GM18505 (cell line): ENCODE data around the gene GABBR2.

Source experiments
- ATAC-seq: cut with Tn5 transposase; IDR thresholded peaks from one replicate; pipeline ENCODE4 v1.9.1; 2021; ENCODE audit not compliant: unreplicated experiment
- POLR2A ChIP-seq: IDR thresholded peaks from 4 replicates; pipeline ENCODE4 v1.6.1; 2011; ENCODE audit warnings: borderline replicate concordance; ENCODE audit not compliant: insufficient read depth, insufficient read length; ENCODE audit errors: extremely low read depth

The GABBR2 gene

DNA sequence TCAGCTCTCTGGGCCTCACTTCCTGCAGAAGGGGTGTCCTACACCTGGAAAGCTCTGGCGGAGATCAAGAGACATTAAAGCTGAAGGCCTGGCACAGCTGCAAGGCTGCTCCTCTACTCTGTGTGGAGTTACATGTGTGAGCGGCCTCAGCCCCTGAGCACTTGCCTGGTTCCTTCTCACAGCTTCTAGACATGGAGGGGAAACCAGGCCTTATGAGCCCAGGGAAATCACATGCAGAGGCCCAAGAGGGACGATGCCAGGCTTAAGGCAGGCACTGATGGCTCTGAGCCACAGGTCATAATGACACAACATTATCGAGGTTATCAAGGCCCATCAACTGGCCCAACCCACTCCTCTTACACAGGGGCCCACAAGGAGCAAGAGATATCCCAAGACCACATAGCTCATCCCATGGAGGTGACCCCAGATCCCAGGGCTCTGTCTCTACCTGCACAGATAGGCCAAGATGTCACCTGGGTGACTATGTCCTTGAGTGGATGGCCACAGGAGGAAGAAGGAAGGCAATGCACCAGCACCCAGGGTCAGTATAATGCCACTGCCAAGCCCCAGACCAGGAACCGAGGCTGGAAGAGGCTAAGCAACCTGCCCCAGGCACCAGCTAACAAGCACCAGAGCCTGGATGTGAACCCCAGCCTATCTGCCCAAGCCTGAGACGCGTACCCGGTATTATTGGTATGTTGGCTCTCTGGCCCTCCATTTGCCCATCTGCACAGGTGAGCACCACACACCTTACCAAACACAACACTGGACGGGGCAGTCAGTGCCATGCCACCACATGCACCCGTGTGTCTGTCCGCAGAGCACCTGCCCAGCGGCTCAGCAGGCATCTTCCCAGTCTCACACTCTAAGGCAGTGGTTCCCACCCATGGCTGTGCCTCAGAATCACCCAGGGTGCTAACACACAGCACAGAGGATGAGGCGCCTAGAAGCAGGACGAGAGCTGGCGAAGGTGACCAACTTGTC, 143.3 kb downstream of the GABBR2 start:
- TF ChIP-seq POLR2A, result no peak
- no peak for ATAC-seq

DNA sequence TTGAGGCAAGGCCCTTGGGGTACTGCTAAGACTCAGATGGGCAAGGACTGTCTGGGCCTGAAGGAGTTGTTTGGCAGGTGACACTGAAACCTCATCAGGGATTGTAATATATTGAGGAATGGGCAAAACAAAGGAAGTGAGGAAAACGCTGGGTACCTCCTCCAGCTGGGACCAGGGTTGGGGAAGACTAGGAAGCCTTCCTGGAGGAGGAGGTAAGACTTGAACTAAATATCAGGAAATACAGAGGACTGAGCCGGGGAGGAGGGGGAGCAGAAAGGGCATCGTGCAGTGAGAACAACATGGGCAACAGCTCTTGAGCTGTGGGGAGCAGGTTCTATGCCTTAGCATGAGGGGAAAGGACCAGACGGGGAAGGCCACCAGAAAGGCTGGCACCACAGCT, 144.0 kb downstream of the GABBR2 start:
- TF ChIP-seq POLR2A, result no peak
- ATAC-seq, result no peak

DNA sequence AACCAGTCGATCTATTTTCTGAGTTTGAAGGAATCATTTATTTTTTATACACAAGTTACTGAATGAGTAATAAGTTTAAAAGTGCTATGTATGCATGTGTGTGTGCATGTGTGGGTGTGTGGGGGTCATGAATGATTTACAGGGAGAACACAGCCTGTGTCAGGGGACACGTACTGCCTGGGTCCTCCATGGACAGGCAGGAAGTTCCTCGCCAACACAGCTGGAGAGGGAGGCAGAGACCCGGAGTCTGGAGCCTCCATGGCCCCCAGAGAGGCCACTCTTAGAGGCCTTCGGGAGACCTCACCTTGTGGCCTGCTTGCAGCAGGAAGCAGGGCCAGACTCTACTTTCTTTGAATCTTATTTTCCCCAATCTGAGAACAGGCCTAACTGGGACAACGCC, 144.7 kb downstream of the GABBR2 start:
- no peak for TF ChIP-seq POLR2A

DNA sequence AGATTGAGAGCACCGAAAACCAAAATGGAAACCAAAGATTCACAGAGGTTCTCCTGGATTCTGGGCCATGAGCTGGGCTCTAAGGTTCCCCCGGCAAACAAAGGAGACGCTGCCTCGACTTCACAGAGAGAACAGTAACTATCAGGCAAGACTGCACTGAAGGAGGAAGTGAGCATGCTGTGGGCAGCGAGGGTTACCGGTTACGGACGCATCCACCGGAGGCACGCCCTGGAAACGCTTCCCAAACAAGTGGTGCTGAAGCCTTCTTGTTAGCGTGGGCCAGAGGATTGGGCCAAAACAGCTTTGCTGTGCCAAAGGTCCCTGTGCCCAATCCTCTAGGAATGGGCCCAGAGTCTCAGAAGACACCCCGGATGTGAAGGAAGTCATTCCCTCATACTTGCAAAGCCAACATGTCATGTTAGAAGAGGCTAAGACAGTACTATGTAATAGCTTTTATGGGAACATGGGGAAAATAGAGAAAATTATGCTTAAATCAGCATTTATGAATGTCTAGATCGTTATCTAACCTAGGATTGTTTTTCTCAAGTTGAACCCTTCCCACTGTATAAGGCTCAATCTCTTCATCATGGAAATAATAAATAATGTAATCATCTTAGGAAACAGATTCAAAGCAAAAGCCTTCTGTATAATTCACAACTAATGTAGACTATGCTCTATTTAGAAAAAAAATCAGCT, 145.4 kb downstream of the GABBR2 start:
- no peak for ATAC-seq
- TF ChIP-seq POLR2A, result no peak

More for the DNA sequence above, 144.7 kb downstream of the GABBR2 start:
- ATAC-seq, result no peak

DNA sequence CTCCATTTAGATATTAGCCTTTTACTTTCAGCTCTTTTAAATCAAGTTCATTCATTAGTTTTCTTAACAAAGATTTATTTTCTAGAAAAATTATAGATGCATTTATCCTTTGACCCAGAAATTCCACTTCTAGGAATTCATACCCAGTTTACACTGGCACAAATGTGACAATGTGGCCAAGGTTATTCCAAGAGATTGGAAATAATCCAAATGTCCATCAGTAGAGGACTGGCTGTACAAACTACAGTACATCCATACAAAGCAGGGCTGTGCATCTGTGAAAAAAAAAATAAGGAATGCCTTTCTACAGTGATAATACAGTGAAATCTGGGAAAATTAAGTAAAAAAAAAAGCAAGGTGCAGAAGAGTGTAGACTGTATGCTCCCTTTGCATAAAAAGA, 149.2 kb downstream of the GABBR2 start:
- no peak for ATAC-seq
- no peak for TF ChIP-seq POLR2A

DNA sequence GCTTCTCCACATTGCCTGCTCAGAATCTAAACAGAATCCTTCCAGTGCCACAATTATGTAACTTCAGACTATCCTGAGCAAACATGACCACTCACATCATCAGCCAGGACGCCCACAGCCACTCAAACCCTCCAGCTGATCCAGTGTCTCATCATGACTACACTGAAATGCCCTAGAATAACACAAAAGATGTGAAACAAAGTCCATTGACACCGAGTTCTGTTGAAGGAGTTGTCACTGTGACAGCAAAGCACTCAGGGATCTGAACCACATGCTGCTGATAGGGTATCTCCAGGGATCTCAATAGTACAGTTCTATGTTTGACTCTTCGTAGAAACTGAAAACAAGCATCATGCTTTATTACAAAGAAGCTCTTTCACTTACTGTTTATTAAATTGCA, 150.2 kb downstream of the GABBR2 start:
- no peak for ATAC-seq
- no peak for TF ChIP-seq POLR2A

DNA sequence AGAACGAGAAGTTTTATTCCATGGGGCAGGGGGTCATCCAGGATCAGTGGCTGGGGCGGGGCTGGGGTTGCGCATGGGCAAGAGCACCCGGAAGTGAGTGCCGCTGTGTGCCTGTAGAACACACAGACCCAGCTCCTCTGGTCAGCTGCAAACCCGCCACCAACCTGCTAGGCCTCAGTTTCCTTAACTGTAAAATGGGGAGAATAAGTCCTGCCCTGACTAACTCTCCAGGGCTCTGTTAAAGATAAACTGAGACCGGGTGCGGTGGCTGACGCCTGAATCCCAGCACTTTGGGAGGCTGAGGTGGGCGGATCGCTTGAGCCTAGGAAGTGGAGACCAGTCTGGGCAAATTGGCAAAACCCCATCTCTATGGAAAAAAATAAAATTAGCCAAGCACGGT, 152.2 kb downstream of the GABBR2 start:
- no peak for TF ChIP-seq POLR2A
- no peak for ATAC-seq

DNA sequence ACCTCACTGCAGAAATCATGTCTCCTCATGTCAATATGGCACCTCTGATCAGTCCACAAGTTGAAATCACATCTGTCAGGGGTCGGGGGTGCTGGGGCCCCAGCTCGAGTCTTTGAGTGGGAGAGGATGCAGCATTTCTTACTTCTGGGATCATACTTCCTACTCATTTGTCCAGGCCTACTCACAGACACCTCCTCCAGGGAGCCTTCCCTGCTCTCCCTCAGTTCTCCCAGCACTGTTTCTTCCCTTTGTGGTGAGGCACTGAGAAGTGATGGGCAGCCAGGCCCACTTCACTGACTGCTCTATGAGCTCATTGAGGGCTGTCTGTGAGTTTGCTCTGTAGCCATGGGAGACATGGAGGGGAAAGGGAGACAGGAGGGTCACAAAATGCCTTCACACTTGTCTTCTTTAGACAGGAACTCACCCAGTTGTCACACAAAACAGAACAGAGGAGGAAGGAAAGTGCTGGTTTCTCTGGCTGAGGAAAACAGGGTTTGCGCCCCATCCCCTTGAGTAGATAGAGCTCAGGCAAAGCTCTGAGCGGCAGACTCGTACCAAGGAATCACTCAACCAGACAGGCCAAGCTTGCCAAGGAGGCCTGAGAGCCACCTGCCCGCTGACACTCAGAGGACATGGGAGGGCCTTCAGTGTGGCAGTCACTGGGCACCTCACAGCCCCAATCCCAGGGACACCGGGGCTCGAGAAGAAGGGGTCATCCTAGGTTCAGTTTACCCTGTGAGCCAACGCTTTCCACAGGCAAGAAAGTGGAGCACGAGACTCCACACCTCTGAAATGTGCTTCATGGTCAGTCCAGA, 152.9 kb downstream of the GABBR2 start:
- ATAC-seq, result no peak
- TF ChIP-seq POLR2A, result no peak

DNA sequence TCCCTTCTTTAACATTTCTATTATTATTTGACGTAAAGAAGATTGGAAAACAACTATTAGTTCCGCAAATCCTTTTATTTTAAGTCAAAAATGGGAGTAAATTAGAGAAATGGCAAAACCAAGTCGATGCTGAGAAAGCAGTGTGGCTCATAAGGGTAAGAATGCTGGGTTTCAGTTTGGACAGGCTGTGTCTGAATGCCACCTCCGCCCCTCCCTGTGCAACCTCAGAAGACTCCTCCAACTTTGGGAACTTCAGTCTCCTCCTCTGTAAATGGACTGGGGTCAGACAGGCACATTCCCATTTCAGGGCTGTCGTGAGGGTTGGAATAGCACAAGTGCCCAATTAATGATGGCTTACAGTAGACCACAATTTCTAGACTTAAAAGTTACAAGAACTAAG, 154.0 kb downstream of the GABBR2 start:
- no peak for ATAC-seq
- TF ChIP-seq POLR2A, result no peak

DNA sequence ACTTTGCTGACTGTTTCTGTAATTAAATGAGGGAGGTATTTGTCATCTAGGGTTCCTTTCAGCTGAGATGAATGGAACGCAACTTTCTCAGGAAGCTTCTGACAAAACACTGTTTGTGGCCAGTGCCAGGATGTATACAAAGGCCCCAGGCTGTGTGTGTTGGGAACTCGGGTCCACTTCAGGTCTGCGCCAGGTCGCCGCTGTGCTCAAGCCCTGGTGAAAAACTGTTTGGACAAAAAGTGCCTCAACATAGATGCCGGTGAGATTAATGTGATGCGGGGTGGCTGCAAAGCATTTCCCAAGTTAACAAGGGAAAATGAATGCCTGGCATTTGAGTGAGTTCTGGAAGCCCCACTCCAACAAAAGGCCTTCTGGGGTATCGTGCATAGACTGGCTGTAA, 156.4 kb downstream of the GABBR2 start:
- TF ChIP-seq POLR2A, result no peak
- no peak for ATAC-seq

DNA sequence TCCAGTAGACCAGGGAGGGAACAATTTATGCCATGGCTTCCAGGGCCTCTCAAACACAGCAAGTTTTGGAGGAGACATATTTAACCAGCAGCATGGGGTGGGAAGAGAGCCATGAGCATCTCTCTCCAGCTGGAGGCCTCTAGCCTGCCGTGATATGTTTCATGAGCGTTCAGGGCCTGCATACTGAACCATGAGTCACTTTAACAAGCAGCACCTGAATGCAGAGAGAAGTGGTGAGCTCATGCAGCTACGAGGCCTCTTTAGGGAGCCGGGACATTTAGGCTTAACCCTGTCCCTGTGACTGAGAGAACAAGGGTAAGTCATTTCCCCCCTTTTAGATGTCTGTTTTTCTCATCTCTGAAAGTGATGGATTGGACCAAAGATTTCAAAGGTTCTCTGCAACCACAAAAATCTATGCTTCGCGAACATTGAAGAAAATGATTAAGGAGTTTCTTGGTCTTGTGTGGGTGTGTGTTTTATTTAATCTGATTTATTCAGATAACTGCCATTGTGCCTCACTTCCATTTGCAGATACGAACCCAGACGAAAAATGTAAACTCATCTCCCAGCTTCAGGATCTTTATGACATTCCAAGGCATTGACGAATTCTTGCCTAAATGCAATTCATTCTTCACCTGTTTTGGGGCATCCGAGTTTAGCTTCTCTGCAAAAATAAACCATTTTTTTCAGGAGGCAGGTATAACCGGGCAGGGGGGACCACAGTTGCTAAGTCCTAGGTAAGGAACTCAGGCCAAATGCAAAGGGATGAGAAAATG, 157.0 kb downstream of the GABBR2 start:
- no peak for TF ChIP-seq POLR2A
- ATAC-seq, result no peak

DNA sequence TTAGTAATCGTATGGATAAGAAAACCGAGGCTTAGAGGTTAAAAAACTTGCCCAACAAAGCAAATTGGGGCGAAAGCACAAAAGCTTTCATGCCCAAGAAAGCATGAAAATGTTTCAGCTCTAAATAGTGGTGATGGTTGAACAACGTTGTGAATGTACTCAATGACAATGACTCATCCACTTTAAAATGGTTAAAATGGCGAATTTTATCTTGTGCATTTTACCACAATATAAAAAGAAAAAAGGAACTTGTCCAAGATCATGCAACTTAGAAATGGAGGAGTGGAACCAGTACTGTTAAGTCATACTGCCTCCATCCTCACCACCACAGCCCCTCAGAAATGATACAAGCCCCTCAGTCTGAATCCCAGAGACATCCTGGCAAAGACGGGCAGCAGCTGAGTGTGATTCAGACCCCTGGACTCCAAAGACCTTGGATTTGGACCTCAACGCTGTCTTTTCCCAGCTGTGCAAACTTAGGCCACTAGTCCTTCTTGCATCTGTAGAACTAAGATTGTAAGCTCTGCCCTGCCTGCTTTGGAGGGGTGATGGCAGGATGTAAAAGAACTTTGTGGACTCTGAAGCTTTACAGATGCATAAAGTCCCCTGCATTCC, 158.4 kb downstream of the GABBR2 start:
- no peak for TF ChIP-seq POLR2A
- ATAC-seq, result no peak
